MM.1S (cell line): ENCODE results near the gene SERTM2.

ENCODE experiments used
- DNase-seq: peaks from one replicate; pipeline ENCODE4 v3.0.0-alpha.2; 2015
- H2AFZ ChIP-seq: fragments of 300-600 bp; sonication (generic); 2 replicates; pipeline ENCODE4 v1.6.0; 2016; ENCODE audit warnings: antibody characterized with exemption, low read length
- H3F3A ChIP-seq: fragments of 300-600 bp; sonication (generic); 2 replicates; pipeline ENCODE4 v1.6.1; 2016; ENCODE audit warnings: mild to moderate bottlenecking, antibody characterized with exemption, low read length, moderate library complexity, mixed read lengths; ENCODE audit not compliant: insufficient read depth
- H3K27ac ChIP-seq: fragments of 300-600 bp; sonication (generic); 2 replicates; pipeline ENCODE4 v1.5.1; 2016; ENCODE audit warnings: mild to moderate bottlenecking, low read length
- H3K27me3 ChIP-seq: fragments of 300-600 bp; sonication (generic); replicated peaks from 2 replicates; pipeline ENCODE4 v1.6.0; 2016; ENCODE audit warnings: low read length; ENCODE audit not compliant: insufficient read depth
- H3K36me3 ChIP-seq: fragments of 300-600 bp; sonication (generic); replicated peaks from 2 replicates; pipeline ENCODE4 v1.6.1; 2016; ENCODE audit warnings: mild to moderate bottlenecking, low read length, mixed read lengths; ENCODE audit not compliant: insufficient read depth
- H3K4me1 ChIP-seq: fragments of 300-600 bp; sonication (generic); 2 replicates; pipeline ENCODE4 v1.6.1; 2016; ENCODE audit warnings: low read length, mixed read lengths
- H3K4me2 ChIP-seq: fragments of 300-600 bp; sonication (generic); 2 replicates; pipeline ENCODE4 v1.6.0; 2016; ENCODE audit warnings: low read depth, low read length
- H3K4me3 ChIP-seq: fragments of 300-600 bp; sonication (generic); 2 replicates; pipeline ENCODE4 v1.5.1; 2016; ENCODE audit warnings: low read length, mixed read lengths
- H3K79me2 ChIP-seq: fragments of 300-600 bp; sonication (generic); 2 replicates; pipeline ENCODE4 v1.6.1; 2016; ENCODE audit warnings: mixed run types, low read length, mixed read lengths
- H3K9ac ChIP-seq: fragments of 300-600 bp; sonication (generic); 2 replicates; pipeline ENCODE4 v1.6.1; 2016; ENCODE audit warnings: low read length, mixed read lengths
- H3K9me2 ChIP-seq: fragments of 300-600 bp; sonication (generic); replicated peaks from 2 replicates; pipeline ENCODE4 v1.6.1; 2016; ENCODE audit warnings: mild to moderate bottlenecking, low read length, mixed read lengths; ENCODE audit not compliant: insufficient read depth
- H3K9me3 ChIP-seq: fragments of 300-600 bp; sonication (generic); replicated peaks from 2 replicates; pipeline ENCODE4 v1.6.1; 2016; ENCODE audit warnings: mild to moderate bottlenecking, low read length, mixed read lengths; ENCODE audit not compliant: insufficient read depth
- H4K20me1 ChIP-seq: fragments of 300-600 bp; sonication (generic); 2 replicates; pipeline ENCODE4 v1.6.1; 2016; ENCODE audit warnings: mild to moderate bottlenecking, low read length, moderate library complexity, mixed read lengths; ENCODE audit not compliant: insufficient read depth
- EZH2 ChIP-seq: fragments of 300-600 bp; sonication (generic); optimal IDR thresholded peaks from 2 replicates; pipeline ENCODE3; 2017; ENCODE audit warnings: low read depth, mild to moderate bottlenecking, antibody characterized with exemption, low read length, mixed read lengths
- EZH2phosphoT487 ChIP-seq: fragments of 300-600 bp; sonication (generic); IDR thresholded peaks from 2 replicates; pipeline ENCODE4 v1.6.1; 2018; ENCODE audit warnings: antibody characterized with exemption, low read length
- TF ChIP-seq, protein P1 (sequence below): fragments of 300-600 bp; sonication (generic); IDR thresholded peaks from 2 replicates; pipeline ENCODE4 v1.5.1; 2016; ENCODE audit warnings: antibody characterized with exemption, low read length, mixed read lengths

Gene SERTM2

DNA sequence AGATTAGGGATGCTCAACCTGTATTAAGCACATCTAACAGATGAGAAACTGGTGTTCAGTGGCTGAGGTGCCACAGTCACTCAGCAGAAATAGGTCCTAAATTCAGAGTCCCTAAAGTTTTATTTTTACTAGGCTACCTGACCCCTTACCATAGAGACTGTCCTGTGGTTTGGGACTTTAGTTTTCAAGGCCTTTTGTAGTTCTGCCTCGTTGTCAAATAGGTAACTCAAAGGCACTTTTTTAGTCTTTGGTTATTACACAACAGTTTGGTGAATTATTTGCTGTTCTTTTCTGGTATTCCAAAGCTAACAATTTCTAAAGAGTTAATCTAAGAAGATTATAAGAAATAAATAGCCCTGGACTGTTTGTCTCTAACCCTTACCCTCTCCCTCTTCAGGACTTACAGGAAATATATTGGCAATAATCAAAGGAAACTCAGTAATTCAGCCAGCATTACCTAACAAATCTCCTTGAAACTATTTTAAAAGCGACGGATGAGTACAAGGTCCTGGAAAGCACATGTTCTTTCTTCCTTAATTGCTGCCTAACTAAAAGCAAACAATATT lies 12.8 kb upstream of the SERTM2 start:
- no peaks in the 10 kb centered on the region for H3K4me1 ChIP-seq
- no peak overlapping the region for H3K9ac ChIP-seq
- H3K9me3 ChIP-seq, result no peaks in the 10 kb centered on the region
- no peak overlapping the region for H3K4me2 ChIP-seq
- H3K36me3 ChIP-seq, result no peaks in the 10 kb centered on the region
- no peak for DNase-seq
- no peak overlapping the region for H3K27ac ChIP-seq
- H3K9me2 ChIP-seq, result no peaks in the 10 kb centered on the region
- no peaks in the 10 kb centered on the region for H3K79me2 ChIP-seq
- no peak overlapping the region for H2AFZ ChIP-seq
- H3K4me3 ChIP-seq, result no peak overlapping the region
- H4K20me1 ChIP-seq, result no peaks in the 10 kb centered on the region
- no peaks in the 10 kb centered on the region for H3K27me3 ChIP-seq
- TF ChIP-seq, protein P1, sequence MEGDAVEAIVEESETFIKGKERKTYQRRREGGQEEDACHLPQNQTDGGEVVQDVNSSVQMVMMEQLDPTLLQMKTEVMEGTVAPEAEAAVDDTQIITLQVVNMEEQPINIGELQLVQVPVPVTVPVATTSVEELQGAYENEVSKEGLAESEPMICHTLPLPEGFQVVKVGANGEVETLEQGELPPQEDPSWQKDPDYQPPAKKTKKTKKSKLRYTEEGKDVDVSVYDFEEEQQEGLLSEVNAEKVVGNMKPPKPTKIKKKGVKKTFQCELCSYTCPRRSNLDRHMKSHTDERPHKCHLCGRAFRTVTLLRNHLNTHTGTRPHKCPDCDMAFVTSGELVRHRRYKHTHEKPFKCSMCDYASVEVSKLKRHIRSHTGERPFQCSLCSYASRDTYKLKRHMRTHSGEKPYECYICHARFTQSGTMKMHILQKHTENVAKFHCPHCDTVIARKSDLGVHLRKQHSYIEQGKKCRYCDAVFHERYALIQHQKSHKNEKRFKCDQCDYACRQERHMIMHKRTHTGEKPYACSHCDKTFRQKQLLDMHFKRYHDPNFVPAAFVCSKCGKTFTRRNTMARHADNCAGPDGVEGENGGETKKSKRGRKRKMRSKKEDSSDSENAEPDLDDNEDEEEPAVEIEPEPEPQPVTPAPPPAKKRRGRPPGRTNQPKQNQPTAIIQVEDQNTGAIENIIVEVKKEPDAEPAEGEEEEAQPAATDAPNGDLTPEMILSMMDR, result no peak
- TF ChIP-seq EZH2phosphoT487 (no peak), EZH2 (no peak)
- H3F3A ChIP-seq, result no peaks in the 10 kb centered on the region

DNA sequence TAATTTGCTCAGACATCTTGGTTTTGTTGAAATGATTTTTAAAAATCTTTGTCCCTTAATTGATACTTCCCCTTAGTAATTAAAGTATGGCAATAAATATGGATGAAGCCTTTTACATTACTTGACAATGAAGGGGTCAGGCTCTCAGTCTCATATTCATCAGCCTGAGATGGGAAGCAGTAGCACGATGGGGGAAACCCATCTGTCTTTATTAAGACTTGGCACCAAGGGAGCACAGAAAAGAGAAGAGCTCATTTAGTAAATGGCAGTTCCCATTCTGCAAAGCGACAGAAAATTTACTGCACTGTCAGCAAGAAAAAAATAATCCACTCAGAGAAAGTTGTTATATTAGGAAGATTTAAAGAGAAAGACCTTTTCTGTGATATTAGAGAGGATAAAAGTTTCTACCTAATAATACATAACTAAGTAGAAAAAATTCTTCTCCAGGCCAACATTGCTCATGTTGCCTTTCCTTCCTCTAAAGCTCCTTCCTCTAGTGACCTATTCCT lies 7.9 kb upstream of the SERTM2 start:
- Histone ChIP-seq H3K9ac (no peak overlapping the region), H3K4me1 (no peaks in the 10 kb centered on the region), H3K79me2 (no peaks in the 10 kb centered on the region), H3K36me3 (no peaks in the 10 kb centered on the region), H3K27me3 (no peaks in the 10 kb centered on the region), H3K4me3 (no peak overlapping the region), H3K27ac (no peak overlapping the region), H2AFZ (no peak overlapping the region), H4K20me1 (no peaks in the 10 kb centered on the region), H3K4me2 (no peak overlapping the region), H3F3A (no peaks in the 10 kb centered on the region), H3K9me3 (no peaks in the 10 kb centered on the region), H3K9me2 (no peaks in the 10 kb centered on the region)
- no peak for DNase-seq
- TF ChIP-seq, protein P1, result no peak
- TF ChIP-seq EZH2 (no peak), EZH2phosphoT487 (no peak)

DNA sequence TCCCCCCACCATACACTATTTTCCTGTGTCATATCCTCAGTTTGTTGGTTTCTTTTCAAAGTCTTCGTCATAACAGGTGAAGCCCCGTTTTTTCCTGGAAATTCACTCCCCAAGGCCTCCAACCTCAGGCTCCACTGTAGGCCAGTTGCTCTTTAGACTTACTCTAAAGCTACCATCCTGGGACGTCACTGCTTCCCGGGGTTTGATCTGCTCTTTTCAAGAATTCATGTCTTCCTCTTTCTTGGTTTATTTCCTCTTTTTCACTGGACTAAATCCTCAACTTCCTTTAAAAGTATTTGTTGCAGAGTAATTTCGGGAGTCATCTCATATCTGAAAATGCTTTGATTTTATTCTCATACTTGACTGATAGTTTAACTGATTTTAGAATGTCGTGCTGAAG lies 6.5 kb upstream of the SERTM2 start:
- Histone ChIP-seq H3K9me2 (no peaks in the 10 kb centered on the region), H3K27ac (no peak overlapping the region), H3K4me1 (no peaks in the 10 kb centered on the region), H3K9me3 (no peaks in the 10 kb centered on the region), H3K79me2 (no peaks in the 10 kb centered on the region), H2AFZ (no peak overlapping the region), H3K4me3 (no peak overlapping the region), H3K36me3 (no peaks in the 10 kb centered on the region), H3K9ac (no peak overlapping the region), H3F3A (no peaks in the 10 kb centered on the region), H4K20me1 (no peaks in the 10 kb centered on the region), H3K27me3 (no peaks in the 10 kb centered on the region), H3K4me2 (no peak overlapping the region)
- TF ChIP-seq, protein P1, result no peak
- TF ChIP-seq EZH2phosphoT487, result no peak
- no peak for TF ChIP-seq EZH2
- DNase-seq, result no peak
